ENCODE results near the gene NBPF6.
"Not testable (repeated sequence)": the region's sequence is repeated elsewhere in the genome, so short reads cannot be mapped to it uniquely, and the experiment has no call there.

NBPF6 gene, protein sequence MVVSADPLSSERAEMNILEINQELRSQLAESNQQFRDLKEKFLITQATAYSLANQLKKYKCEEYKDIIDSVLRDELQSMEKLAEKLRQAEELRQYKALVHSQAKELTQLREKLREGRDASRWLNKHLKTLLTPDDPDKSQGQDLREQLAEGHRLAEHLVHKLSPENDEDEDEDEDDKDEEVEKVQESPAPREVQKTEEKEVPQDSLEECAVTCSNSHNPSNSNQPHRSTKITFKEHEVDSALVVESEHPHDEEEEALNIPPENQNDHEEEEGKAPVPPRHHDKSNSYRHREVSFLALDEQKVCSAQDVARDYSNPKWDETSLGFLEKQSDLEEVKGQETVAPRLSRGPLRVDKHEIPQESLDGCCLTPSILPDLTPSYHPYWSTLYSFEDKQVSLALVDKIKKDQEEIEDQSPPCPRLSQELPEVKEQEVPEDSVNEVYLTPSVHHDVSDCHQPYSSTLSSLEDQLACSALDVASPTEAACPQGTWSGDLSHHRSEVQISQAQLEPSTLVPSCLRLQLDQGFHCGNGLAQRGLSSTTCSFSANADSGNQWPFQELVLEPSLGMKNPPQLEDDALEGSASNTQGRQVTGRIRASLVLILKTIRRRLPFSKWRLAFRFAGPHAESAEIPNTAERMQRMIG

GRCh38 chr1:108450043-108450442, at the start of gene NBPF6:
Gene NBPF6 (plus strand): TSS chr1:108450343. CDS start chr1:108450602, 259 bp downstream.
- DNase-seq, result not testable (repeated sequence)

- DNase-seq, result not testable (repeated sequence)
Observed at GRCh38 chr1:108411098-108411833, 38.9 kb upstream of the NBPF6 start.

GRCh38 chr1:108420129-108420528, 30.0 kb upstream of the NBPF6 start:
- DNase-seq, result not testable (repeated sequence)

- not testable (repeated sequence) for DNase-seq
Observed at GRCh38 chr1:108421061-108421916, 28.9 kb upstream of the NBPF6 start.

- not testable (repeated sequence) for DNase-seq
Observed at GRCh38 chr1:108426877-108427276, 23.3 kb upstream of the NBPF6 start.

DNA sequence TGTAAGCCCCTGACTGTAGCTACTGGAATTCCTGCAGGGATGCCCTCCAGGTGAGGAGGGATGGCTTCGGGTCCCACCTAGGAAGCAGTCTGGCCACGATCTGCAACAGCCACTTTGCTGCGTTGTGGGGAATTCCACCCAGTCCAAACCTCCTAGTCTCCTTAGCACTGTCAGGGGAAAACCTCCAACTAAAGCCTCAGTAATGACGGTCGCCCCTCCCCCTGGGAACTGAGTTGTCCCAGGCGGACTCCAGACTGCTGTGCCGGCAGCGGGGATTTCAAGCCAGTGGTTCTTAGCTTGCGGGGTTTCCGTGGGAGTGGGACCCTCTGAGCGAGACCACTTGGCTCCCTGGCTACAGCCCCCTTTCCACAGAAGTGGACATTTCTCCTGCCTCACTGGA, 18.1 kb upstream of the NBPF6 start:
- DNase-seq, result not testable (repeated sequence)

DNA sequence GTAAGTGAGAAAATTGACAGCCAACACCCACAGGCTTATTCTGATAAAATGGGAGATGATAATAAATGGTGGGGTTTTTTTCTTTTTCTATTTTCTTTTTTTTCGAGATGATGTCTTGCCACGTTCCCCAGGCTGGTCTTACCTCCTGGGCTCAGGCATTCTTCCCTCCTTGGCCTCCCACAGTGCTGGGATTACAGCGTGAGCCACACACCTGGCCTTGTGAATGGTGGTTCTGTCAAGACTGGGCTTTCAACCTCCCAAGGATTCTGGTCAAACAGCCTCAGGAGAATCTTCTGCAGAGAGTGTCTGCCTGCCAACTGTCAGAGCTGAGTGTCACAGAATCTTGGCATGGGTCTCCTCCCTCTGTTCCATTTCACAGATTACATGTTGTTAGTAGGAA, 16.7 kb upstream of the NBPF6 start:
- not testable (repeated sequence) for DNase-seq

GRCh38 chr1:108438536-108438935, 11.6 kb upstream of the NBPF6 start:
- DNase-seq, result not testable (repeated sequence)

DNA sequence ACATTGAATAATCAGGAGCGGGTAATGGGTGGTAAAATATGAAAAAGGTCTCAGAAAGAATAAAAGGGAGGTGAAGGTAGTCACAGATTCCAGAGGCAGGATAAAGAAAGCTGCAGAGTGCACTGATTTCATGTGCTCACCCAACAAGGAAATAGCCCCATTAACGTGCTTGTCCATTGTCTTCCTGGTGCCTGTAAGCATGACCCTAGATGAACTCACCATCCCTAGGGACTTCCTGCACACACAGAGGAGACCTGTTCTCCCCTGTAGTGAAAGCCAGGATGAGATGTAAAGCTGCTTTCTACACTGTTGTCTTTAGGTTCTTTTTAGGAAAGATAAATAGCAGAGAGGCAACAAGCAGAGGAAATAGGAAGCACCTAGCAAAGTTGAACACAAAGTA, 4.4 kb downstream of the NBPF6 start:
- not testable (repeated sequence) for DNase-seq

DNA sequence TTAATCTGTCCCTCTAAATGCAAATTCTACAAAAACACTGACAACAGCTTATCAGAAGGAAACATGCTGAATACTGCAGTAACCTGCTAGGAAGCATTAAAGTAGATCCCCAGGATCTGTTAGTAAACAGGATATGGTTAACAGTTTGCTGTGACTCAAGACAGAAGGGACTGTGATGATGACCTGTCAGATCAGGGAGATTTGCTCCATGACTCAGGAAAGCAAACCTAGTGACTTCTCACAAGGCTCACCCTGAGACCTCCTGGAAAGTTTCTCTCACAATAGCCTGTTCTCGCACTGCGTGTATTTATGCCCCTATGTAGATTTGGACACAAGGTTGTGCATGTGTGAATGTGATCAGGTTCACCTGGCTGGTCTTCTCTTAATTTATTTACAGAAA, 8.5 kb downstream of the NBPF6 start:
- not testable (repeated sequence) for DNase-seq

GRCh38 chr1:108461758-108462157, 11.6 kb downstream of the NBPF6 start:
- DNase-seq, result not testable (repeated sequence)

- not testable (repeated sequence) for DNase-seq
Observed at GRCh38 chr1:108463962-108464361, 13.8 kb downstream of the NBPF6 start.

- not testable (repeated sequence) for DNase-seq
Observed at GRCh38 chr1:108466166-108466565, 16.0 kb downstream of the NBPF6 start.

DNA sequence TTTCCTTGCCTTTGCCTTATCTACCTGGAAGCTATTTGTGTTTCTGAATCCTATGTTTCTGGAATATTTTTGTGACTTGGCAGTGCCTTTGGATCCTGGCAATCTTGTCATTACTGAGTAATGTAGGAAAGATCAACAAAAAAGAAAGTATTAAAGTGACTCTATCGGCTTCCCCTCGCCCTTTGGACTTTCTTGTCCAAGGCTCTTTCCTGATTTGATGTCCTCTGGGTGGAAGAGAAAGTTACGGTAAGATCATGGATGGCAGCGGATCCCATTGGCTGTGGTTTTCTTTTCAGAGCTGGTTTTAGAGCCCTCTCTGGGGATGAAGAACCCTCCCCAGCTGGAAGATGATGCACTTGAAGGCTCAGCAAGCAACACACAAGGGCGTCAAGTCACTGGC, 17.0 kb downstream of the NBPF6 start:
- not testable (repeated sequence) for DNase-seq

- DNase-seq, result not testable (repeated sequence)
Observed at GRCh38 chr1:108470750-108471149, 20.6 kb downstream of the NBPF6 start.

DNA sequence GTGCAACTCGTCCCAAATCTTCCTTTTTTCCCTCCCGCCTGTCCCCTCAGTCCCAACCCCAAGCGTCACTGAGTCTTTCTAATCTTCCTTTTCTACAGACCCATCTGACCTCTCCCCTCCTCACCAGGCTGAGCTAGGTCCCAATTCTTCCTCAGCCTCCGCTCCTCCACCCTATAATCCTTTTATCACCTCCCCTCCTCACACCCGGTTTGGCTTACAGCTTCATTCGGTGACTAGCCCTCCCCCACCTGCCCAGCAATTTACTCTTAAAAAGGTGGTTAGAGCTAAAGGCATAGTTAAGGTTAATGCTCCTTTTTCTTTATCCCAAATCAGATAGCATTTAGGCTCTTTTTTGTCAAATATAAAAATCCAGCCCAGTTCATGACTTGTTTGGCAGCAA, 24.4 kb downstream of the NBPF6 start:
- not testable (repeated sequence) for DNase-seq

DNA sequence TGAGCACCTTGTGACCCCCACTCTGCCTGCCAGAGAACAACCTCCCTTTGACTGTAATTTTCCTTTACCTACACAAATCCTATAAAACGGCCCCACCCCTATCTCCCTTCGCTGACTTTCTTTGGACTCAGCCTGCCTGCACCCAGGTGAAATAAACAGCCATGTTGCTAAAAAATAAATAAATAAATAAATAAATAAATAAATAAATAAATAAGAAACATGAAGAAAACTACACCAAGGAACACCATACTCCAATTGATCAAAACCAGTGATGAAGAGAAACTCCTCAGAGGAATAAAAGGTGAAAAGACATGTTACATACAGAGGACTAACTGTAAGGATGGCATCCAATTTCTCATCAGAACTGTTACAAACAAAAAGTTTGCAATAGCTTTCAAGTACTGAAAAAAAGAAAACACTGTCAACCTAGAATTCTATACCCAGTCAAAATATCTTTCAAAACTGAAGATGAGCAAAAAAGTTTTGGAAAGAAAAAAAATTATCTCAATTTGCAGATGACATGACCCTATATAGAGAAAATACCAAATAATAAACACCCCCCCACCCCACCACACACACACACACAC, 28.4 kb downstream of the NBPF6 start:
- no peak for DNase-seq

- DNase-seq, result no peak
Observed at GRCh38 chr1:108482708-108483107, 32.6 kb downstream of the NBPF6 start.

DNA sequence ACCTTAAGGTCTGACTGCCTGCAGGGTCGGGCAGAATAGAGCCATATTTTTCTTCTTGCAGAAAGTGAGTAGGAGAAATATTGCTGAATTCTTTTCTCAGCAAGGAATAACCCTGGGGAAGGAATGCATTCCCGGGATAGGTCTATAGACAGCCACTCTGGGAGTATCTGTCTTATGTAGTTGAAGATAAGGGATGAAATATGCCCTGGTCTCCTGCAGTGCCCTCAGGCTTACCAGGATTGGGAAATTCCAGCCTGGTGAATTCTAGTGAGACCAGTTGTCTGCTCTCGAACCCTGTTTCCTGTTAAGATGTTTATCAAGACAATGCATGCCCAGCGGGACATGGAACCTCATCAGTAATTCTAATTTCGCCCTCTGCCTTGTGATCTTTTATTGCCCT, 35.8 kb downstream of the NBPF6 start:
- DNase-seq, result not testable (repeated sequence)

DNA sequence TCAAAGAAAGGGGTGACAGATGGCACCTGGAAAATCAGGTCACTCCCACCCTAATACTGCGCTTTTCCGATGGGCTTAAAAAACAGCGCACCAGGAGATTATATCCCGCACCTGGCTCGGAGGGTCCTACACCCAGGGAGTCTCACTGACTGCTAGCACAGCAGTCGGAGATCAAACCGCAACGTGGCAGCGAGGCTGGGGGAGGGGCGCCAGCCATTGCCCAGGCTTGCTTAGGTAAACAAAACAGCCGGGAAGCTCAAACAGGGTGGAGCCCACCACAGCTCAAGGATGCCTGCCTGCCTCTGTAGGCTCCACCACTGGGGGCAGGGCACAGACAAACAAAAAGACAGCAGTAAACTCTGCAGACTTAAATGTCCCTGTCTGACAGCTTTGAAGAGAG, 36.6 kb downstream of the NBPF6 start:
- DNase-seq, result not testable (repeated sequence)

DNA sequence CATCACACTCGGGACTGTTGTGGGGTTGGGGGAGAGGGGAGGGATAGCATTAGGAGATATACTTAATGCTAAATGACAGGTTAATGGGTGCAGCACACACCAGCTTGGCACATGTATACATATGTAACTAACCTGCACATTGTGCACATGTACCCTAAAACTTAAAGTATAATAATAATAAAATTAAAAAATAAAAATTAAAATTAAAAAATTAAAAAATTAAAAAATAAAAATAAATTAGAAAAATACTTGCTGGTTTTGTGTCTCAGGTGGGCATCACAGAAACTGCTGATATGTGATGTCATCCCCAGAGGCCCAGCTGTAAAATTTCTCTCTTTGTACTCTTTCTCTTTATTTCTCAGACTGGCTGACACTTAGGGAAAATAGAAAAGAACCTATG, 44.9 kb downstream of the NBPF6 start:
- DNase-seq, result not testable (repeated sequence)

- not testable (repeated sequence) for DNase-seq
Observed at GRCh38 chr1:108496856-108497255, 46.7 kb downstream of the NBPF6 start.

Measured in AML-193 (cell line).